CD14-positive monocyte (primary cell): ENCODE results near the gene HUWE1. TPM values are rescaled to one million over a fixed set of nuclear protein-coding genes. Genes with fewer than 3 reads are reported as not detected.
A peak's percentile ranks its signal among the peaks of the same experiment; 100 is the strongest.

Experiments used
- DNase-seq, 3 donors: peaks; one replicate each; pipeline ENCODE4 v3.0.0-alpha.2; 2011 to 2022
- H2AFZ ChIP-seq: 2 replicates; pipeline ENCODE4 v1.6.0; 2012; ENCODE audit warnings: mild to moderate bottlenecking, low read depth, low read length, inconsistent platforms; ENCODE audit not compliant: insufficient read depth, poor library complexity, severe bottlenecking
- H3K27ac ChIP-seq, 2 donors: 1 replicate in 1 of 2; 2 replicates in 1 of 2; pipeline ENCODE4 v1.5.1; 2012 to 2013; ENCODE audit warnings: low read length in 2 of 2, control low read depth in 1 of 2, inconsistent platforms in 1 of 2, low read depth in 1 of 2, mild to moderate bottlenecking in 1 of 2
- H3K27me3 ChIP-seq, 2 donors: one replicate each; pipeline versions ENCODE4 v1.6.0 to v1.6.1; 2011 to 2013; ENCODE audit warnings: low read length in 2 of 2; ENCODE audit not compliant: control insufficient read depth in 2 of 2, insufficient read depth in 2 of 2
- H3K36me3 ChIP-seq, 2 donors: replicated peaks in 1 of 2; 1 replicate in 1 of 2; 2 replicates in 1 of 2; pipeline versions ENCODE4 v1.5.1 to v1.6.1; 2012 to 2013; ENCODE audit warnings: low read length in 2 of 2, control low read depth in 1 of 2, inconsistent platforms in 1 of 2, mild to moderate bottlenecking in 1 of 2; ENCODE audit not compliant: insufficient read depth in 2 of 2, control insufficient read depth in 1 of 2
- H3K4me1 ChIP-seq, 2 donors: 1 replicate in 1 of 2; 2 replicates in 1 of 2; pipeline versions ENCODE4 v1.5.1 to v1.6.1; 2012 to 2013; ENCODE audit warnings: low read length in 2 of 2, control low read depth in 1 of 2, inconsistent platforms in 1 of 2, mild to moderate bottlenecking in 1 of 2, moderate library complexity in 1 of 2; ENCODE audit not compliant: insufficient read depth in 2 of 2, control insufficient read depth in 1 of 2
- H3K4me2 ChIP-seq: replicated peaks from 2 replicates; pipeline ENCODE3; 2012; ENCODE audit warnings: low read length, moderate library complexity, mild to moderate bottlenecking; ENCODE audit not compliant: poor library complexity, severe bottlenecking; ENCODE audit errors: extremely low read depth
- H3K4me3 ChIP-seq, 3 experiments: fragments of 200-600 bp in 1 of 3; sonication (generic) in 1 of 3; replicated peaks in 1 of 3; 1 replicate in 2 of 3; 2 replicates in 1 of 3; pipeline ENCODE4 v1.5.1; 2011 to 2013; ENCODE audit warnings: low read length in 3 of 3, mild to moderate bottlenecking in 3 of 3, control low read depth in 2 of 3, low read depth in 2 of 3, inconsistent platforms in 1 of 3, moderate library complexity in 1 of 3
- H3K79me2 ChIP-seq: 2 replicates; pipeline ENCODE4 v1.6.0; 2012; ENCODE audit warnings: mild to moderate bottlenecking, control low read depth, inconsistent platforms, low read length, moderate library complexity; ENCODE audit not compliant: insufficient read depth
- H3K9ac ChIP-seq: 2 replicates; pipeline ENCODE4 v1.6.0; 2017; ENCODE audit warnings: low read length, mild to moderate bottlenecking; ENCODE audit not compliant: insufficient read depth, poor library complexity, severe bottlenecking
- H3K9me3 ChIP-seq, 2 donors: replicated peaks in 1 of 2; 1 replicate in 1 of 2; 2 replicates in 1 of 2; pipeline versions ENCODE4 v1.5.1 to v1.6.1; 2012 to 2013; ENCODE audit warnings: low read length in 2 of 2, control low read depth in 1 of 2; ENCODE audit not compliant: control insufficient read depth in 1 of 2, insufficient read depth in 1 of 2
- H4K20me1 ChIP-seq: 2 replicates; pipeline ENCODE4 v1.6.0; 2012; ENCODE audit warnings: mild to moderate bottlenecking, low read length, control low read depth, moderate library complexity; ENCODE audit not compliant: insufficient read depth
- H3K27ac Mint-ChIP-seq, 7 donors: one replicate each; pipeline ENCODE4 v1.8.0; 2020; ENCODE audit warnings: mild to moderate bottlenecking in 7 of 7, mixed read lengths in 7 of 7, moderate library complexity in 6 of 7, inconsistent platforms in 2 of 7
- H3K27me3 Mint-ChIP-seq, 3 donors: one replicate each; pipeline ENCODE4 v1.8.0; 2021 to 2022; ENCODE audit warnings: low read depth in 3 of 3, mild to moderate bottlenecking in 3 of 3, mixed read lengths in 3 of 3, moderate library complexity in 3 of 3, inconsistent platforms in 1 of 3
- H3K36me3 Mint-ChIP-seq, 2 donors: one replicate each; pipeline ENCODE4 v1.8.0; 2020; ENCODE audit warnings: mixed read lengths in 2 of 2, inconsistent platforms in 1 of 2, mild to moderate bottlenecking in 1 of 2
- H3K4me1 Mint-ChIP-seq: one replicate; pipeline ENCODE4 v1.8.0; 2020; ENCODE audit warnings: mild to moderate bottlenecking, mixed read lengths
- H3K4me3 Mint-ChIP-seq, 2 donors: one replicate each; pipeline ENCODE4 v1.8.0; 2020; ENCODE audit warnings: mild to moderate bottlenecking in 2 of 2, mixed read lengths in 2 of 2, moderate library complexity in 1 of 2
- H3K9me3 Mint-ChIP-seq, 7 donors: one replicate each; pipeline ENCODE4 v1.8.0; 2020 to 2022; ENCODE audit warnings: mixed read lengths in 7 of 7, mild to moderate bottlenecking in 6 of 7, moderate library complexity in 6 of 7, inconsistent platforms in 2 of 7
- CTCF ChIP-seq: fragments of 200-600 bp; IDR thresholded peaks from one replicate; pipeline ENCODE4 v1.8.0; 2022; ENCODE audit warnings: antibody characterized with exemption, mild to moderate bottlenecking
- WGBS: methylation state at CpG from one replicate; pipeline ENCODE4 v1.1.5; 2013; ENCODE audit warnings: missing lambda C conversion rate; ENCODE audit not compliant: insufficient coverage; 5-methylcytosine and 5-hydroxymethylcytosine counted together
- intact Hi-C, 2 donors: fragments of 100-400 bp; cut with micrococcal nuclease; formaldehyde crosslinking; loops; one replicate each; pipeline versions ENCODE4 v1.15.0 to v1.15.1; 2023
- polyA plus RNA-seq, 3 donors: library from polyadenylated mRNA; depleted of rRNA in 1 of 3; unstranded in 2 of 3; stranded (reverse) in 1 of 3; fragments of 300-500 nt in 2 of 3; fragments of >200 nt in 1 of 3; fragmentation: Illumina TruSeq in 2 of 3; gene quantifications; 1 replicate in 2 of 3; 2 replicates in 1 of 3; pipeline ENCODE4 v1.2.3, GENCODE V29; 2012 to 2021

The HUWE1 gene
- polyA plus RNA-seq, 3 donors = 1.8 to 31.1 (median 4.3) TPM

GRCh38 chrX:53713987-53714579 lies 27.6 kb upstream of the HUWE1 start:
- Histone ChIP-seq H3K79me2 (no peaks in the 10 kb centered on the region), H3K4me3 (no peak overlapping the region), H3K27ac (no peak overlapping the region), H2AFZ (no peak overlapping the region), H4K20me1 (no peaks in the 10 kb centered on the region), H3K9ac (no peak overlapping the region), H3K27me3 (no peaks in the 10 kb centered on the region), H3K4me1 (peaks cover 27% of the 10 kb centered on the region in 2 donors), H3K36me3 (no peaks in the 10 kb centered on the region), H3K9me3 (no peaks in the 10 kb centered on the region), H3K4me2 (no peak overlapping the region)
- Mint-ChIP-seq H3K4me3 (no peak overlapping the region), H3K4me1 (peaks cover 34% of the 10 kb centered on the region), H3K27me3 (peaks cover 0 to 24% (median 0%) of the 10 kb centered on the region in 3 donors), H3K9me3 (peaks cover 0 to 1% (median 0%) of the 10 kb centered on the region in 7 donors), H3K27ac (no peak overlapping the region), H3K36me3 (no peaks in the 10 kb centered on the region)
- no CpG with 5 or more reads among the region's 6 CpGs for WGBS
- intact Hi-C loops = no loop called here
- no peak for TF ChIP-seq CTCF
- peak in 1 of 3 donors; percentile 43 for DNase-seq

DNA sequence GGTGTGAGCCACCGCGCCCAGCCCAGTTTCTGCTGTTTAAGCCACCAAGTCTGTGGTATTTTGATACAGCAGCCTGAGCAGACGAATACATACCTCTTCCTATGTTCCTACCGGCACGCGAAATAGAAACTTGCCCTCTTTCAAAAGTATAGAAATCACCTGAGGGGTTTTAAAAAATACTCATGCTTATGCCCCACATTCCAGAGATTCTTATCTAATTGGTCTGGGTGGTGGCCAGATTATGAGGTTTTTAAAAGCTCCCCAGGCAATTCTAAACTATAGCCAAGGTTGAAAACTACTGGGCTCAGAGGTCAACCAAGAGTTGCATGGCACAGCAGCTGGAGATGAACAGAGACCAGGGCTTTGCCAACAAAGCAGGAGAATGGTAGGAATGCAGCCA lies 24.9 kb upstream of the HUWE1 start:
- H3K27ac Mint-ChIP-seq = no peak overlapping the region
- no peak overlapping the region for H3K4me2 ChIP-seq
- TF ChIP-seq CTCF = no peak
- H3K9ac ChIP-seq = no peak overlapping the region
- intact Hi-C loops = no loop called here
- H4K20me1 ChIP-seq = no peaks in the 10 kb centered on the region
- H3K4me3 ChIP-seq = no peak overlapping the region
- H3K4me3 Mint-ChIP-seq = no peak overlapping the region
- peaks cover 28% of the 10 kb centered on the region for H3K4me1 Mint-ChIP-seq
- peaks cover 20 to 23% of the 10 kb centered on the region in 2 donors for H3K4me1 ChIP-seq
- DNase-seq = no peak
- no CpG with 5 or more reads among the region's 6 CpGs for WGBS
- H3K36me3 ChIP-seq = no peaks in the 10 kb centered on the region
- no peaks in the 10 kb centered on the region for H3K36me3 Mint-ChIP-seq
- no peaks in the 10 kb centered on the region for H3K27me3 ChIP-seq
- H3K27ac ChIP-seq = no peak overlapping the region
- H3K9me3 Mint-ChIP-seq = peaks cover 0 to 5% (median 1%) of the 10 kb centered on the region in 7 donors
- no peaks in the 10 kb centered on the region for H3K79me2 ChIP-seq
- no peaks in the 10 kb centered on the region for H3K9me3 ChIP-seq
- no peak overlapping the region for H2AFZ ChIP-seq
- peaks cover 0 to 21% (median 0%) of the 10 kb centered on the region in 3 donors for H3K27me3 Mint-ChIP-seq
